ENCODE data around the gene SRGAP2C.
"Not testable (repeated sequence)": the region's sequence is repeated elsewhere in the genome, so short reads cannot be mapped to it uniquely, and the experiment has no call there.

SRGAP2C gene

DNA sequence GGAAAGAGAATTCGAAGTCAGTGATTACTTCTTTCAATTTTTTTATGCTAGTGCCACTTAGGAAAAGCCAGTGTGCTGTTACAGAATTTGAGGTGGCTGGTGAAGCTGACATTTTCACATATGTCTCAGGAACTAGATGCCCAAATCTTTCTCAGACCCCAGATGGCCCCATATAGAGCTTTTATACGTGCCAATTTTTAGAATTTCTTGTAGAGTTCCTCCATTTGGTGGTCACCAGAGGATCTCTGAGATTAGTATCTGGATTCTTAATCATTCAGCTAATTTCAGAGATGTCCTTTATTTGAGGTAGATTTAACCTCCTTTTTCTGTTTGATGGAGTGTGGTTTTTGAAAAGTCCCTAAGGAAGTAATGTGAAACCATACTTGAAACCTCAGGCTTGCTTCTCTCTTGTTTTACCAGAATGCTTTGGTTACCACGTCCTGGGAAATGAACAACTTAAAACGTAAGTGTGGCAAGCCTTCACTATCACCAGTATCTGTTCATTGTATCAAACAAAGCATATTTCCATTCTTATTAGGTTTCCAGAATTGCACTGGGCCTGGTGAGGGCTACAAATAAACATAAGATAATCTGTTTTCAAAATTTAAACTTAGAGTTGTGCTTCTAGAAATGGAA lies 164.7 kb downstream of the SRGAP2C start:
- H3K4me1 ChIP-seq (ENCODE audit: control insufficient read depth, insufficient read depth, low read length); DNase-seq (ENCODE audit: low read depth); H3K27me3 ChIP-seq (replicated peaks; ENCODE audit: control insufficient read depth, insufficient read depth, low read length); H3K36me3 ChIP-seq (ENCODE audit: control insufficient read depth, insufficient read depth, low read length, severe bottlenecking); H3K4me3 ChIP-seq (ENCODE audit: low read length); H3K9ac ChIP-seq (ENCODE audit: low read length); H3K9me3 ChIP-seq (ENCODE audit: control insufficient read depth, low read length): not testable (repeated sequence)

DNA sequence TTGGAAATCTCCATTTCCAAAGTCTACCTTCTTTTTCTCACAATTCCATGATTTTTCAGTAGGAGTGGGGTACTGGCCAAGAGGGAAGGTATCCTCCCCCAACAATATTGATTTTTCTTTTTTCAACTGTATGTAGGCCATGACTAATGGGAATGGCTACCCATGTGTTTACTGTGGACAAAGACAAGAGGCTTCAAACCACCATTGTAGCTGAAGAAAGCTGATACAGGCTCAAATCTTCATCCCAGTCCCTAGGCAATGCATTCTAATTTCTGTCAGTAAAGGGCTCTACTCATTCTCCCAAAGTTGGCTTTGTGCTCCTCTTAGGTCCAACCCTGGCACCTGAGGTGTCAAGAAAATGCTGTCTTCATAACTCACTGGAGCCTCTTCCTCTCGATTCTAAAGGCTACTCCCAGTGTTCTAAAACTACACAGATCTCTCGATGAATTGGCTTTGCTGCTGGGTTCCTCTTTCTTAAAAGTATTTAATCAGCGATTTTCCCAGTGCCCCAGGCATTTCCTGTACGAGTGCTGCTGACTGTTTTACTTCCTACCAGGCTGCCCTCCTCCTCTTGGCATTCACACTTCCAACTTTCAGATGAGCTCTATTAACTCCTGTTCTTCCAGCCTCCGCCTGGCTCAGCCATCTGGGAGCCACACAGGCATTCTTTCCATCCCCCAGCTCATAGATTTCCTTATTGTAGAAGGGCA lies 171.1 kb downstream of the SRGAP2C start:
- not testable (repeated sequence) for H3K36me3 ChIP-seq (ENCODE audit: control insufficient read depth, insufficient read depth, low read length, severe bottlenecking); H3K9ac ChIP-seq (ENCODE audit: low read length); H3K27me3 ChIP-seq (replicated peaks; ENCODE audit: control insufficient read depth, insufficient read depth, low read length); H3K4me1 ChIP-seq (ENCODE audit: control insufficient read depth, insufficient read depth, low read length); H3K4me3 ChIP-seq (ENCODE audit: low read length); DNase-seq (ENCODE audit: low read depth); H3K9me3 ChIP-seq (ENCODE audit: control insufficient read depth, low read length)

DNA sequence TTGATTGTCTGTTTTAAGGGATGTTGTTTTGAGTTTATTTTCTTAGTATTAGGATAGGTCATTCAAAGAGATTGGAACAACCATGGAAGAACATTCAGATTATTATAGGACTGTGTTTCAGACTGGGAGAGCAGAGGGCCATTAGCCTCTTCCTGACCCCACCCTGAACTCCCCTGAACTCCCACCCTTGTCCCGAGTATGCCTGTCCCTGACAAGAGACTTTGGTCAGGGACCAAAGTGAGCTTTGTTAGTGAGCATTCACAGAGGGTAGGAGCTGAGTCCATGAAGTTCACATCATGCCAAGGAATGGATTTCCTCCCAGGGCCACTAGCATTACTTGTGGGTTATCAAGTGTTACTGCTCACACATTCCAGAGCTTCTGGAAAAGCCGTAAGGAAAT lies 172.0 kb downstream of the SRGAP2C start:
- not testable (repeated sequence) for H3K36me3 ChIP-seq (ENCODE audit: control insufficient read depth, insufficient read depth, low read length, severe bottlenecking); H3K9me3 ChIP-seq (ENCODE audit: control insufficient read depth, low read length); H3K4me1 ChIP-seq (ENCODE audit: control insufficient read depth, insufficient read depth, low read length); H3K9ac ChIP-seq (ENCODE audit: low read length); DNase-seq (ENCODE audit: low read depth); H3K4me3 ChIP-seq (ENCODE audit: low read length); H3K27me3 ChIP-seq (replicated peaks; ENCODE audit: control insufficient read depth, insufficient read depth, low read length)

DNA sequence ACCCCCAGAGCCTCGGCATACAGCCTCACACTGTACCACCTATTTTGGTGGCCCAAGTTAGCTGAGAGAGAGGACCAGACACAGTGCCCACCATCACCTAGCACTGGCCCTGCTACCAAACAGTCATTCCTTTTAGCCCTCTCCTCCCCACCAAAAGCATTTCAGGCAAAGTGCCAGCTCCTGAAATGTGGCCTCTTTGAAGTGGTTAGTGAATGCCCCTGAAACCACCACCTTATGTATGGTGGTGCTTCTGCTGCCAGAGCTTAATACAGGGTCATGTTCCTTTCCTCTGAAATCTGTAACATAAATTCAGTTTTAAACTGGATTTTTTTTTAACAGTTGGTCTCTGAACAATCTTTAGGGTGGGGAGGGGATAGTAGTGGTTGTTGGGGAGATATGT lies 175.8 kb downstream of the SRGAP2C start:
- H3K9ac ChIP-seq (ENCODE audit: low read length); H3K9me3 ChIP-seq (ENCODE audit: control insufficient read depth, low read length); DNase-seq (ENCODE audit: low read depth); H3K4me1 ChIP-seq (ENCODE audit: control insufficient read depth, insufficient read depth, low read length); H3K27me3 ChIP-seq (replicated peaks; ENCODE audit: control insufficient read depth, insufficient read depth, low read length); H3K36me3 ChIP-seq (ENCODE audit: control insufficient read depth, insufficient read depth, low read length, severe bottlenecking); H3K4me3 ChIP-seq (ENCODE audit: low read length): not testable (repeated sequence)

DNA sequence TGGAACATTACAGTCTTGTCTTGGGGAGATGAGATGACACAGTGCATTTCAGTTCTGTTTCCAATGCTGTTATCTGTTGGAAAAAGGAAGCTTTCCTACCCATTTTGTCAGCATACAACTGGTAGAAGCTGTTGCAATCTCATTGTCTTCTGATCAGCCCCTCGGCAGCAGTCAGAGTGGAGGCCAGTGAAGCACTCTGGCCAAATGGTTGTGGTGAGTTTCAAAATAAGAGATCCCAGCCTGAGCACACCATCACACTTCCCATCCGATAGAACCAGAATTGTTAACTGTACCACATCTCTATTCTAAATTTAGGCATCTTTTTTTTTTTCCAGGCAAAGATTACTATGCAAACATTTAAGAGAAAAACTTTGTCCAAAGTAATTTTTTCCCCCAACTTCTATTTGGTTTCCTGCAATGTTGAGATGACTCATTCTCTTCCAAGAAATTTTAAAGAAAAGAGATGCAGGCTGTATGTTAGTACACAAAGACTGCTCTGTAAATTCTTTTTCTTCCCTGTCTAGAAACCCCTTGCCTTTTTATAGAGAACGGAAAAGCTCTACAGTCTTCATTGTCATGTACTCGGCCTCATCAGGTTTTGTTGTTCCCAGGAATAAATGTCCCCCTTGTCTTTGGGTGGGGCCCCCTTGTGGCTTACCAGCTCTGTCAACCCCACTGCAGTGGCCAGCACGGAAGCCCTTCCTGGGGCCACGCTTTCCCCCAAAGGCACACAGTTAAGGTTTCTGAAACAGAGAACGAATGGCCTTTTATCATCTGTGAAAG lies 176.9 kb downstream of the SRGAP2C start:
- not testable (repeated sequence) for H3K4me3 ChIP-seq (ENCODE audit: low read length); H3K4me1 ChIP-seq (ENCODE audit: control insufficient read depth, insufficient read depth, low read length); H3K27me3 ChIP-seq (replicated peaks; ENCODE audit: control insufficient read depth, insufficient read depth, low read length); H3K9me3 ChIP-seq (ENCODE audit: control insufficient read depth, low read length); H3K36me3 ChIP-seq (ENCODE audit: control insufficient read depth, insufficient read depth, low read length, severe bottlenecking); H3K9ac ChIP-seq (ENCODE audit: low read length); DNase-seq (ENCODE audit: low read depth)

DNA sequence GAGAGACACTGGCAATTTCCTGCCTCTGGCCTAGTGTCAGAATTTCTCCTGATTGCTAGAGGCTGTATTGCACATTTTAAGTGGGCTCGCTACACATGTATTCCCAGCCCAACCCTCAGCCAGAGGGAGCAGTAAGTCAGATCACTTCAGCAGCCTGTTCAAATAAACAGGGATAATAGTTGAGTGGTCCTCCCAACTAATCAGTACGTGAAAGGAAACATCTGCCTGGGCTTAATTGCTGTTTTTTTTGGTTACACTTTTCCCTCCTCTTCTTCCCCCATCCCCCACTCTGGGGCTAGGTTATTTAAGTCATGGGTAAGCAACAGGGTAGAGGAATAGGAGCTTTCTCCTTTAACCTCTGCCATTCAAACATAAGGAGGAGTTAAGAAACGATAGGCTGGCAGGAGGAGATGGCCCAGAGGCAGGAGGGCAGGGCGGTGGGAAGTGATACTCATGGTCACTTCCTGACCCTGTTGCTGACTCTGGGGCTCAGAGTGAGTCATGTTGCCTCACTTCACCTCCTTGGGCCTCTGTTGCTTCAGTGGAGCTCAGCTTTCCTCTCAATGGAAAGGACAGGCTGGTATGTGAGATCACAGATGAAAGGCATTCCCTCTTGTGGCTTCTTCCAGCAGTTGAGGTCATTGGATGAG lies 177.6 kb downstream of the SRGAP2C start:
- H3K4me1 ChIP-seq (ENCODE audit: control insufficient read depth, insufficient read depth, low read length); H3K9ac ChIP-seq (ENCODE audit: low read length); DNase-seq (ENCODE audit: low read depth); H3K36me3 ChIP-seq (ENCODE audit: control insufficient read depth, insufficient read depth, low read length, severe bottlenecking); H3K27me3 ChIP-seq (replicated peaks; ENCODE audit: control insufficient read depth, insufficient read depth, low read length); H3K4me3 ChIP-seq (ENCODE audit: low read length); H3K9me3 ChIP-seq (ENCODE audit: control insufficient read depth, low read length): not testable (repeated sequence)

DNA sequence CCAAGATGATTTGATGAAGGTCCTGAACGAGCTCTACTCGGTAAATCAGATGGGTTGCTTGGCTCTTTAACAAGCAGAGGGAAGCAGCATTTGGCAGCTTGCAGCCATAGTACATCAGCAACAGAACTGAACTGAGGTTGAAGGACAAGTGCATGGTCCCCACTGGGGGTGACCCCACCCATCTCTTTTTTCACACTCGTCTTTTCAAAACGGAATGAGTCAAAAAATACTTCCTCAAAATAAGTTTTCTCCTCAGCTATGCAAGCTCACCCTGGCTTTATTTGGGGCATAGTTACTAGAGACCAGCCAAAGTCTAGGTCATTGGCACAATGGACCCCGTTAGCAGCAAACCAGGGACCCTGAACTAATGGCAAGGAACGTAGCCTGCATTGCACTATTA lies 180.5 kb downstream of the SRGAP2C start:
- H3K4me1 ChIP-seq (ENCODE audit: control insufficient read depth, insufficient read depth, low read length); H3K27me3 ChIP-seq (replicated peaks; ENCODE audit: control insufficient read depth, insufficient read depth, low read length); DNase-seq (ENCODE audit: low read depth); H3K4me3 ChIP-seq (ENCODE audit: low read length); H3K9me3 ChIP-seq (ENCODE audit: control insufficient read depth, low read length); H3K9ac ChIP-seq (ENCODE audit: low read length); H3K36me3 ChIP-seq (ENCODE audit: control insufficient read depth, insufficient read depth, low read length, severe bottlenecking): not testable (repeated sequence)

DNA sequence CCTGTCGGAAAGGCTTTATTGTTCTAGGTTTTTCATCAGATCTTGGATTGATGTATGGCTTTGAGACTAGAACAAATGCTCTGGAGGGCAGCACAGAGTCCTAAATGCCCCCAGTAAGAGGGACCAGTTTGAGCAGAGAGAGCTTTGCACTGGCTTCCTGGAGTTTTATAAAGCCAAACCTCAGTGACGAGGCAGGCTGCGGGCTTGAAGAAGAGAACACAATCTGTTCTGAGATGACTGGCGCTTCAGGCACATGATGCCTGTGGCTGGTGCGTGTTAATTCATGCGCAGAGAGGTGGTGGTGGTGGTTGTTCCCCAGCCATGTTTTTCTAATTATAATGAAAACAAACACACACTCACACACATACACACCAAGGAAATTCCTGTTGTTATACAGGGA lies 180.9 kb downstream of the SRGAP2C start:
- not testable (repeated sequence) for H3K9ac ChIP-seq (ENCODE audit: low read length); H3K9me3 ChIP-seq (ENCODE audit: control insufficient read depth, low read length); H3K36me3 ChIP-seq (ENCODE audit: control insufficient read depth, insufficient read depth, low read length, severe bottlenecking); H3K27me3 ChIP-seq (replicated peaks; ENCODE audit: control insufficient read depth, insufficient read depth, low read length); H3K4me1 ChIP-seq (ENCODE audit: control insufficient read depth, insufficient read depth, low read length); H3K4me3 ChIP-seq (ENCODE audit: low read length)
- peak; percentile 17 for DNase-seq (ENCODE audit: low read depth)

DNA sequence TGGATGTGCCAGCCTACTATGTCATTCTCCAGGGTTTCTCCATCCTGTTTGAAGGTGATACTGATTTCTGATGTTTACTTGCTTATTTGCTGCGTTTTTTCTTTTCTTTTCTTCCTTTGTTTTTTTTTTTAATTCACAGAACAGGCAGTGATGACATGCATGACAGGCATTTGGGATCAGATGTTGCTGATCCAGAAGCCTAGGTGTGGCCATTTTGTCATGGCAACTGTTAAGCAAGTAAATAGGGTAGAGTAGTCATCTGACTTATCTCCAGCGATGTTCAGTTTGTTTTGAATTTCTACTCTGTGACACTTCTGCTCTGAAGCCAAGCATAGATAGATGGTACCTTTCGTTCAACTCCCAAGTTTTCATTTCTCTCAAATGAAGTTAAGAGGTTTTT lies 181.4 kb downstream of the SRGAP2C start:
- not testable (repeated sequence) for H3K27me3 ChIP-seq (replicated peaks; ENCODE audit: control insufficient read depth, insufficient read depth, low read length); H3K9ac ChIP-seq (ENCODE audit: low read length); H3K4me1 ChIP-seq (ENCODE audit: control insufficient read depth, insufficient read depth, low read length); H3K36me3 ChIP-seq (ENCODE audit: control insufficient read depth, insufficient read depth, low read length, severe bottlenecking); H3K9me3 ChIP-seq (ENCODE audit: control insufficient read depth, low read length); H3K4me3 ChIP-seq (ENCODE audit: low read length)
- DNase-seq (ENCODE audit: low read depth): peak; percentile 18

DNA sequence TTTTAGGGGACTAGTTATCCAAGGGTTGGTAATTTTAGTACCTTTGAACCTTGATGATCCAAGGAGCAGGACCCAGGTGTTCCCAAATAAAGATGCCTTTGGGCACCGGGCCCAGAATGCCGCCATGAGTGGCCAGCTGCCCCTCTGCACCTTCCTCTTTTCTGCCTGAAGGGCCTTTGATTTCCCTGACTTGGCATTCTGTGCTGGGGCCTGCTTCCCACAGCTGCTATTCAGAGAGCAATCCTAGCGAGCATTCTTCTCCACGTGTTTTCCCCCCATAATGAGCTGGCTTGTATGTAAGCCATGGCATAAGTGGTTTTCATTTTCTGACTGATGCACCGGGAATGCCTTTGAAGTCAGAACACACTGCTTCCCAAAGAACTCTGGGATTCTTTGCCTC lies 184.1 kb downstream of the SRGAP2C start:
- H3K4me1 ChIP-seq (ENCODE audit: control insufficient read depth, insufficient read depth, low read length); H3K27me3 ChIP-seq (replicated peaks; ENCODE audit: control insufficient read depth, insufficient read depth, low read length); H3K9ac ChIP-seq (ENCODE audit: low read length); H3K4me3 ChIP-seq (ENCODE audit: low read length); DNase-seq (ENCODE audit: low read depth); H3K36me3 ChIP-seq (ENCODE audit: control insufficient read depth, insufficient read depth, low read length, severe bottlenecking); H3K9me3 ChIP-seq (ENCODE audit: control insufficient read depth, low read length): not testable (repeated sequence)

DNA sequence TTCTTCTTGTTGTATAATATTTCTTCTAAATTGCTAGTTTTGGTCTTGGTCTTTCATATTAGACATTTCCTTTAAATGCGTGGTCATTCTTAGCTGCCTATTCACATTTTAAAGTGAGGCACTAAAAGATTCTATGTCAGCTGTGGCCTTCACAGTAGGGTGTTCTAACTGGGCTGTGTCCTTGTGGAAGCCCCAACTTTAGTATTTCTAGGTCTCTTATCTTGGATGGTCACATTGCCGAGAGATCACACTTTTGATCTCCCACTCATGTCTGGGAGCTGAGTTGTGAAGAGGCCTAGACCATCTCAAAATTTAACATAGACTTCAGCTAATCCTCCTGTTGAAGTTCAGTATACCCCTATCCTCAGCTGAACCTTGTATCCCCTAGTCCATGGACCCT lies 185.2 kb downstream of the SRGAP2C start:
- H3K27me3 ChIP-seq (replicated peaks; ENCODE audit: control insufficient read depth, insufficient read depth, low read length); H3K4me1 ChIP-seq (ENCODE audit: control insufficient read depth, insufficient read depth, low read length); H3K9me3 ChIP-seq (ENCODE audit: control insufficient read depth, low read length); H3K36me3 ChIP-seq (ENCODE audit: control insufficient read depth, insufficient read depth, low read length, severe bottlenecking); H3K9ac ChIP-seq (ENCODE audit: low read length); DNase-seq (ENCODE audit: low read depth); H3K4me3 ChIP-seq (ENCODE audit: low read length): not testable (repeated sequence)

Measured in adipocyte (in vitro differentiated cells).